Activated naive CD8-positive, alpha-beta T cell treated with anti-CD3 and anti-CD28 coated beads for 36 hours (primary cell): Measurements from ENCODE around the gene BCDIN3D. TPM values are rescaled to one million over a fixed set of nuclear protein-coding genes. Genes with fewer than 3 reads are reported as not detected.
A peak's percentile ranks its signal among the peaks of the same experiment; 100 is the strongest.
"Not testable (repeated sequence)": the region's sequence is repeated elsewhere in the genome, so short reads cannot be mapped to it uniquely, and the experiment has no call there.

Experiments used
- DNase-seq: peaks from one replicate; pipeline ENCODE4 v3.0.0; 2021
- H3K27ac Mint-ChIP-seq: one replicate; pipeline ENCODE4 v1.8.0; 2022; ENCODE audit warnings: mild to moderate bottlenecking, moderate library complexity, mixed read lengths
- H3K27me3 Mint-ChIP-seq: one replicate; pipeline ENCODE4 v1.8.0; 2022; ENCODE audit warnings: mild to moderate bottlenecking, mixed read lengths
- H3K36me3 Mint-ChIP-seq: one replicate; pipeline ENCODE4 v1.8.0; 2021; ENCODE audit warnings: mild to moderate bottlenecking, mixed read lengths
- H3K4me1 Mint-ChIP-seq: one replicate; pipeline ENCODE4 v1.8.0; 2021; ENCODE audit warnings: mixed read lengths
- H3K4me3 Mint-ChIP-seq: one replicate; pipeline ENCODE4 v1.8.0; 2022; ENCODE audit warnings: mild to moderate bottlenecking, moderate library complexity, mixed read lengths
- H3K9me3 Mint-ChIP-seq: one replicate; pipeline ENCODE4 v1.8.0; 2022; ENCODE audit warnings: mixed read lengths
- total RNA-seq, 2 experiments: library from RNA; stranded (reverse); gene quantifications; one replicate each; pipeline ENCODE4 v1.2.3, GENCODE V29; 2021

Gene BCDIN3D
- total RNA-seq, 2 experiments from 2014 or later, result 4.1 to 4.3 TPM

DNA sequence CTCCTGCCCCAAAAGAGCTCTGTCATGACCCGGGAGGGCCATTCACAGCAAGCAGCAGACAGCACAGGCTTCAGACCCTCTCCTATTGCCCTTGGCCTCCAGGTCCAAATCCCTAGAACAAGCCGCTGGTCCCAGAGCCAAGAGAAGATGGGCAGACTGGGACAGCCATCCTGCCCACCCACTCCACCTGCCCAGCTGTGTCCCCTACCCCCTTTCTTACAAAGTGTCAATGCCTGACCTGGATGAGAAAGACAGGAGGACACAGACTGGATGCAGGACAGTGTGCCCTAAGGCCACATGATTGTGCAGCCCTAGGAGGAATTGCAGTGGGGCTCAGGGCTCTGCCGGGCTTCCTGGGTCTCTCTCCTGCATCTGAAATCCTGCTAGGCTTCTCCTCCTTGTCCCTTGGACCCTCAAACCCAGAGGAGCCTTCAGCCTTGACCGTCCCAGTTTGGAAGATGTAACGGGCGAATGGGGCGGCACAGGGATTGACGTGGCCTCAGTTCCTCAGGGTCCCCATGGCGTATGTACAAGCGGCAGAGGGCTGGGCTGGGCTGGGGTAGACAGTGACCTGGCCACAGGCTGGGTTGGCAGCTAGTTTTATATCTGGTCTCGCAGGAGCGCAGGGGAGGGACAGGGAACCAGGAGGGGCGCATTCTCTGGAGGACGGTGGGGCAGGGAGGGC lies 27.1 kb upstream of the BCDIN3D start:
- H3K4me1 Mint-ChIP-seq, result no peaks in the 10 kb centered on the region
- DNase-seq, result no peak
- no peak overlapping the region for H3K27ac Mint-ChIP-seq
- no peaks in the 10 kb centered on the region for H3K27me3 Mint-ChIP-seq
- no peaks in the 10 kb centered on the region for H3K36me3 Mint-ChIP-seq
- H3K4me3 Mint-ChIP-seq, result no peak overlapping the region
- no peaks in the 10 kb centered on the region for H3K9me3 Mint-ChIP-seq

DNA sequence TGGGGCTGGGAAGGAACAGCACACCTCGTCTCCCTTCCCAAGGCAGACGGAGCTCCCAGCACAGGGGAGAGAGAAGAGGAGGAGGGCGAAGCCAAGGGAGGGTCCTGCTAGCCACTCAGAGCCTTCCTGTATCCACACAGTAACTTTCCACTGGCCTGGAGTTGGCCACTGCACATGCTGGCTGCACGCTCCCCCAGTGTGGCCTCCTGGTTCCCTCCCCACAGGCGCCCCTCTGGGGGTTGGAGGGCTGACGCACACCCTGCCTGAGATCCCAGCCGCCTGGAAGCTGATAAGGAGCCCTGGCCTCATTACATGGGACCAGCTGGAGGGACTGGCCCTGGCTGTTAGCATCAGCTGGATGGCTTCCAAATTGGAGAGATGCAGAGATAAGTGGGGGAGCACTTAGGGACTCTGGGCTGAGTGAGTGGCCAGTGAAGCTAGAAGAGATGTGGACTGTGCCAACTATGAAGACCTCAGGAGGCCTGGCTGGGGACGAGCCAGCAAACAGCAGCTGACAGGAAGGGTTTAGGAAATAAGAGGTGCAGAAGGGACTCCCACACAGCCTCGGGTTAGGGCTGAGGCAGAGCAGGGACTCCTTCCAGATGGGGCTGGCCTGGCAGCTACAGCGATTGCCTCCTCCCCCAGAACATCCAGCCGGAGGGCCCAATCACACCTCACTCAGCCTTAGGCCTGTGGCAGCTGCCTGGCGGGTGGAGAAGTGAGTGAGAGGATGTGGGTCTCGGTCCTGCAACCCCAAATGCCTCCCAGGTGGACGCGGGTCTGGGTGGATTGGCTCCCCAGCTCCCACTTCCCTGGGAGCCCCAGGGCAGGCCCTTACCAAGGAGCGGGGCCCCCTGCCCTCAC lies 26.3 kb upstream of the BCDIN3D start:
- H3K9me3 Mint-ChIP-seq, result no peaks in the 10 kb centered on the region

DNA sequence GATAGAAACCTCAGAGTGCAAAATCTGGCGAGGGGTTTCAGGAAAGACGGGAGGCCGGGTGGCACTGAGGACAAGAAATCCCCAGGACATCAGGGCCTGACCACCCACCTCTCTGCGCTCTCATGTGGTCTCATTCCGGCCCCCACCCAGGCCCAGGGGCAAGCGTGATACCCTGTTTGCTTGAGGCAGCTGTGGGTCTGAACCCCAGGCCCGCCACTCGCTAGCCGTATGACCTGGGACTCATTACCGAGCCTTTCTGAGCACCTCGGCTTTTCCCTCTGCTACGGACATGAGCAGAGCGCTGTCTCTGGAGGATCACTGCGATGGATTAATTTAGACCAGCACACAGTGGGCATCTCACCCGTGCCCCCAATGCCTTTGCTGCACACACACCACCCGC lies 25.5 kb upstream of the BCDIN3D start:
- Mint-ChIP-seq H3K27me3 (no peaks in the 10 kb centered on the region), H3K27ac (no peak overlapping the region), H3K4me1 (no peaks in the 10 kb centered on the region), H3K4me3 (no peak overlapping the region), H3K9me3 (no peaks in the 10 kb centered on the region), H3K36me3 (no peaks in the 10 kb centered on the region)
- no peak for DNase-seq

More for the DNA sequence above, 26.3 kb upstream of the BCDIN3D start:
- H3K27me3 Mint-ChIP-seq, result no peaks in the 10 kb centered on the region
- H3K36me3 Mint-ChIP-seq, result no peaks in the 10 kb centered on the region
- no peak for DNase-seq
- no peaks in the 10 kb centered on the region for H3K4me1 Mint-ChIP-seq
- H3K27ac Mint-ChIP-seq, result no peak overlapping the region
- H3K4me3 Mint-ChIP-seq, result no peak overlapping the region

DNA sequence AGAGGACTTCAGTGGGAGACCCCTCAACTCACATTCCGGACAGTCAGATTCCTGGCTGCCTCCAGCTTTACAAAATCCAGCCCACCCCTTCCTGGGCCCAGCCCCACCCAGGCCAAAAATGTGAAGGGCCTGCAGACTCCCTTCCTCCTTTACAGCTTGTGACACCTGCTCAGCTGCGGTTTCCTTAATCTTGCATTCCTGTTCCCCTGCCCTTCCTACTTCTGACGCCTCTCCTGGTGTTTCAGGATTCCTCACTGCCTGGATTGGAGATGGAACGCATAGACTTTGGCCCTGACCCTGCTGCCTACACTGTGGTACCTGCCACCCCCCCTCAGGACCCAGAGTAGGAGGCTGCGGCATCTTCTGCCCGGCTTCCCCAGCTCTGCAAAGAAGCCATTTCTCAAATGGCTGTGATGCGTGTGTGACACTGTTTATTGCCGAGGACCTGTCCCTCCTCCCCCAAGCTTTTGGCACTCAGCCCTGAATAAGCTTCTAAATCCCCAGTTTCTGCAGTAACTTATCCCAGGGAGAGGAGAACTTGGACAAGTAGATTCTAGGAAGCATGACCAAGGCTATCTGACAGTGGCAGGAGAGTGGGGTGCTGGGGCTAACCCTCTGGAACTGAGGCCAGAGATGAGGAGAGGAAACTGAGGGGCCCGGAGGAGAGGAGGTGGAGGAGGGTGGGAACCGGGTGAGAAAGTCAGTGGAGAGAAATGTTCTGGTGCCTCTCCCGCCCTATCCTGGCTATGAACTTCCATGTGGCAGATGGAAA lies 24.9 kb upstream of the BCDIN3D start:
- no peak overlapping the region for H3K4me3 Mint-ChIP-seq
- H3K4me1 Mint-ChIP-seq, result no peaks in the 10 kb centered on the region
- H3K27me3 Mint-ChIP-seq, result no peaks in the 10 kb centered on the region
- no peak overlapping the region for H3K27ac Mint-ChIP-seq
- no peaks in the 10 kb centered on the region for H3K36me3 Mint-ChIP-seq
- no peaks in the 10 kb centered on the region for H3K9me3 Mint-ChIP-seq
- no peak for DNase-seq

DNA sequence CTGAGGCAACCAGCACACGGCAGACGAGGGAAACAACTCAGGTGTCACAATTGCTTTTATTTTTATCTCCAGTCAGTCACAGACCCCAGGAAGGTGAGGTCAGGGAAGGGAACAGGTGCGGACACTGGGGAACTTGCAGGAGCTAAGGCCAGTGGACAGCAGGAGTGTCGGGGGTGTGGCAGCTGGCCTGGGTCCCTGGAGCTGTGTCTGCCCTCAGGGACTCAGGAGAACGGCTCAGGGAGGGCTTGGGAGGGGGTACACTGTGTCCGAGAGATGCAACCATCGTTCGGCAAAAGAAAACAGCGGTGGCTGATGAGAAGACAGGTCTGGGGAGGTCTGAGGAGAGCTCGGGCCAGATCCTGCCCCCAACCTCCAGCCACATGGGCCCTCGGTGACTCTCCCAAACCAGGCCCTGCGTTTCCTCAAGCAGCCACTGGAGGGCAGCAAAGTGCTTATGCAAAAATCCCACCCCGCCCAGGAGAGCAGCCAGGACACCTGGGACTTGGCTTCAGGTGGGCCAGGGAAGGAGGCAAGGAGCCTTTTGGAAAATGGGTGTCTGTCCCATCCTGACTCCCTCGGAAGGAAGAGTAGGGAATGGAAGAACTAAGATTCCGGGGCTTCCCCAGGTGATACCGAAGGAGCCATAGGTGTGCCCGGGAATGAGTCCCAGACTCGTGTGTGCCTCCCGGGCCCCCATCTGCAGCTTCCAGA lies 24.1 kb upstream of the BCDIN3D start:
- Mint-ChIP-seq H3K36me3 (no peaks in the 10 kb centered on the region), H3K4me1 (no peaks in the 10 kb centered on the region), H3K4me3 (no peak overlapping the region), H3K27me3 (no peaks in the 10 kb centered on the region), H3K9me3 (no peaks in the 10 kb centered on the region), H3K27ac (no peak overlapping the region)
- DNase-seq, result peak; percentile 72

DNA sequence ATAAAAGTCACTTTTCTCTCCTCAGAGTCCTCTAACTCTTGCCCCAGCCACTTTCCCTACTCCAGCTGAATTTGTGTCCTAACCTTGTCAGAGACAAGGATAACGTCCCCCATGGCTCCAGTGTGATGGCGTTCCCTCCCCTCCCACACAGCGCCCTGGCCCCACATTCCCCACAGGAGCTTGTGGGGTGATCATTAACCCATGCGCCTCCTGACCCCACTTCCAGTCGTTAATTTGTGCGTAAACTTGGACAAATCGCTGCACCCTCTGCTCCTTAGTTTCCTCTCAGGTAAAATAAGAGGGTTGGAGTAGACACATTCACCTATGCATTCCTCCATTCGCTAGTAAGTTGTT lies 22.9 kb upstream of the BCDIN3D start:
- Mint-ChIP-seq H3K4me3 (no peak overlapping the region), H3K36me3 (no peaks in the 10 kb centered on the region), H3K4me1 (no peaks in the 10 kb centered on the region), H3K9me3 (no peaks in the 10 kb centered on the region), H3K27me3 (no peaks in the 10 kb centered on the region), H3K27ac (no peak overlapping the region)
- DNase-seq, result no peak

DNA sequence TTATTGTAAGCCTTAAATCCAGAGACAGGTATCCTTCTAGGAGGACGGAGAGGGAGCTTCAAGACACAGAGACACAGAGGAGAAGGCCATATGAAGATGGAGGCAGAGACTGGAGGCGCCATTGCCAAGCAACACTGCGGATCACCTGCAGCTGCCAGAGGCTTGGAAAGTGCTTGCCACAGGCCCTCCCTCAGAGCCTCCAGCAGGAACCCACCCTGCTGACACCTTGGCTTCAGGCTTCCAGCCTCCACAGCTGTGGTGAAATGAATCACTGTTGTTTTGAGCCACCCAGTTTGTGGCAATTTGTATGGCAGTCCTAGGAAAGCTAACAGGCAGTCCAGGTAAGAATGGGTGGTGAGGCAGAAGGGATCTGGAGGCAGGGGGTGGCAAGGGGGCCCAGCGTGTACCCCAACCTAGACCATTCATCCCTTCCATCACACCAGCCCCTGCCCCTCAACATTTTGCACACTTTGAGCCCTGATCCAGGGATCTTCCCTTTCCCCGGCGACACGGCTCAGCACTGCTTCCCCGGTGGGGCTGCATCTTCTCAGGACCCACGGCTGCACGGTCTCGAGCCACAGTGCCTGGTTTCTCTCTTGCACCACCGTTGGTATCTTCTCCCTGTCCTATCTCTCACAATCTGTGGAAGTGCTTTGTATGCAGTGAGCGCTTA lies 22.3 kb upstream of the BCDIN3D start:
- no peaks in the 10 kb centered on the region for H3K9me3 Mint-ChIP-seq
- no peaks in the 10 kb centered on the region for H3K36me3 Mint-ChIP-seq
- no peak for DNase-seq
- H3K4me1 Mint-ChIP-seq, result no peaks in the 10 kb centered on the region
- no peak overlapping the region for H3K27ac Mint-ChIP-seq
- H3K4me3 Mint-ChIP-seq, result no peak overlapping the region
- no peaks in the 10 kb centered on the region for H3K27me3 Mint-ChIP-seq

DNA sequence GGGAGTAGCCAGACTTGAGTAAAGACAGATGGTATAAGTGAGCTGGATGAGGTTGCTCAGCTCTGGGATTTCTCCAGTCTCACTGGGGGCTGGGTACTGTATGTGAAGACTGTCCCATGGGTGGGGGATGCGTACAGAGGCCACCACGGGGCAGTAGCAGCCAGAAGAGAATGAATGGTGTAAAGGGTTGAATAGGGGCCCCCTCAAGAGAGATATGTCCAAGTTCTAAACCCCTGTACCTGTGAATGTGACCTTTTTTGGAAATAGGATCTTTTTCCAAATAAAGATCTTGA lies 21.8 kb upstream of the BCDIN3D start:
- Mint-ChIP-seq H3K9me3 (no peaks in the 10 kb centered on the region), H3K4me1 (no peaks in the 10 kb centered on the region), H3K27ac (no peak overlapping the region), H3K36me3 (no peaks in the 10 kb centered on the region), H3K4me3 (no peak overlapping the region), H3K27me3 (no peaks in the 10 kb centered on the region)
- DNase-seq, result no peak

DNA sequence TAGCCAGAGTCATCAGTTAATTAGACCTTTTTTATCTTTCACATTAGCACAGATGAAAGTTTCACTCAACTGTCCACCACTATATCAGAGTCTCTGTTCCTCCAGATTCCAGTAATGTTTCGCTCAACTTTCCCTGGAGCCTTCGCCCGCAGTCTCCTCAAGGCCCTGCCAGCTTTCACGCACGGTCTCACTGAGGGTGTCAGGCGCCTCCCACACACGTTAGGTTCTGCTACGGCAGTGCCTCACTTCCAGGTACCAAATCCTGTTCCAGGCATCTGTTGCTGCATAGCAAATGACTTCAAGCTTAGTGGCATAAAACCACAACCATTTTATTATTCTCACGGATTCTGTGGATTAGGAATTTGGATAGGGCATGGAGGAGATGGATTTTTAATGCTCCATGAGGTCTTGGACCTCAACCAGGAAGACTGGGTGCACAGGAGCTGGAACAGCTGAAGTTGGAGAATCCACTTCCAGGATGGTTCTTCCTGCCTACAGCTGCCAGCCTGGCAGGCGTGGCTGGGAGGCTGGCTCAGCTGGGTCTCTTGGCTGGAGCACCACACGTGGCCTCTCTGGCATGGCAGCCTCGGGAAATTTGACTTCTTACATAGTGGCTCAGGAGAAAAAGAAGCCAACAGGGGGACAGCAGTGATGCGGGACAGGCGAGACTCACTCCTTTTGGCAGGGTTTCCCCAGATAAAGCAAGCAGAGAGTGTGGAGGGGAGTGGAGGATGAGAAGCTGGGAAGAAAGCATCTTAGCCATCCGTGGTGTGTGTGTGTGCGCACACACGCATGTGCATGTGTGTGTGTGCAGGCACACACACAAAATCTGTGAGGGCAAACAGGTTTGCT lies 21.3 kb upstream of the BCDIN3D start:
- Mint-ChIP-seq H3K27me3 (no peaks in the 10 kb centered on the region), H3K27ac (no peak overlapping the region), H3K9me3 (no peaks in the 10 kb centered on the region), H3K36me3 (no peaks in the 10 kb centered on the region), H3K4me1 (no peaks in the 10 kb centered on the region), H3K4me3 (no peak overlapping the region)
- DNase-seq, result no peak

DNA sequence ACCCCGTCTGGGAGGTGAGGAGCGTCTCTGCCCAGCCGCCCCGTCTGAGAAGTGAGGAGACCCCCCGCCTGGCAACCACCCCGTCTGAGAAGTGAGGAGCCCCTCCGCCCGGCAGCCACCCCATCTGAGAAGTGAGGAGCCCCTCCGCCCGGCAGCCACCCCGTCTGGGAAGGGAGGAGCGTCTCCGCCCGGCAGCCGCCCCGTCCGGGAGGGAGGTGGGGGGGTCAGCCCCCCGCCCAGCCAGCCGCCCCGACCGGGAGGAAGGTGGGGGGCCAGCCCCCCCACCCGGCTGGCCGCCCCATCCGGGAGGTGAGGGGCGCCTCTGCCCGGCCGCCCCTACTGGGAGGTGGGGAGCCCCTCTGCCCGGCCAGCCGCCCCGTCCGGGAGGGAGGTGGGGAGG lies 18.0 kb upstream of the BCDIN3D start:
- DNase-seq, H3K27ac Mint-ChIP-seq, H3K4me3 Mint-ChIP-seq, H3K4me1 Mint-ChIP-seq, H3K9me3 Mint-ChIP-seq, H3K36me3 Mint-ChIP-seq, H3K27me3 Mint-ChIP-seq: not testable (repeated sequence)

DNA sequence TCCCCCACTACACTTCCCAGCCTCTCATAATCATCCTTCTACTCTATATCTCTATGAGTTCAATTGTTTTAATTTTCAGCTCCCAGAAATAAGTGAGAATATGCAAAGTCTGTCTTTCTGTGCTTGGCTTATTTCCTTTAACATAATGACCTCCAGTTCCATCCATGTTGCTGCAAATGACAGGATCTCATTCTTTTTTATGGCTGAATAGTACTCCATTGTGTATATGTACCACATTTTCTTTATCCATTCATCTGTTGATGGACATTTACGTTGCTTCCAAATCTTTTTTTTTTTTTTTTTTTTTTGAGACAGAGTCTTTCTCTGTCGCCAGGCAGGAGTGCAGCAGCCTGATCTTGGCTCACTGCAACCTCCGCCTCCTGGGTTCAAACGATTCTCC lies 13.0 kb upstream of the BCDIN3D start:
- not testable (repeated sequence) for H3K36me3 Mint-ChIP-seq, DNase-seq, H3K4me1 Mint-ChIP-seq, H3K9me3 Mint-ChIP-seq, H3K4me3 Mint-ChIP-seq, H3K27me3 Mint-ChIP-seq, H3K27ac Mint-ChIP-seq

DNA sequence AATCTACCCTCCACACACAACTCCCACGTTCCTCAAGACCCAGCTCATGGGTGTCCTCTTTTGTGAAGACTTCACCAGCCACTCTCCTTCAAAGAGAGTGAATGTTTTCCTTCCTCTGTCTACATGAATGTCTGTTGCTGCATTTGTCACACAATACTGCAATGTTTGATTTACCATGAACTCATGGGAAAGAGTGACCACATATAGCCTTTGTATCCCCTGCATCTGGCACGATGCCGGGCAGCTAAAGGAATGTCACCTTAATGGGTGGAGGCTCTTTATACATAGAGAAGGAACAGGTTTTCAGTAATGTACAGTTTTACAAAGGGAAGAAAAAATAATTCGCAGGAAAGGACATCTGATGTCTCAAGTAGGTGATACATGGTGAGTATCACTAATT lies 12.1 kb upstream of the BCDIN3D start:
- peaks cover 3% of the 10 kb centered on the region for H3K4me1 Mint-ChIP-seq
- no peak overlapping the region for H3K27ac Mint-ChIP-seq
- H3K9me3 Mint-ChIP-seq, result no peaks in the 10 kb centered on the region
- DNase-seq, result no peak
- no peaks in the 10 kb centered on the region for H3K36me3 Mint-ChIP-seq
- H3K27me3 Mint-ChIP-seq, result no peaks in the 10 kb centered on the region
- no peak overlapping the region for H3K4me3 Mint-ChIP-seq

DNA sequence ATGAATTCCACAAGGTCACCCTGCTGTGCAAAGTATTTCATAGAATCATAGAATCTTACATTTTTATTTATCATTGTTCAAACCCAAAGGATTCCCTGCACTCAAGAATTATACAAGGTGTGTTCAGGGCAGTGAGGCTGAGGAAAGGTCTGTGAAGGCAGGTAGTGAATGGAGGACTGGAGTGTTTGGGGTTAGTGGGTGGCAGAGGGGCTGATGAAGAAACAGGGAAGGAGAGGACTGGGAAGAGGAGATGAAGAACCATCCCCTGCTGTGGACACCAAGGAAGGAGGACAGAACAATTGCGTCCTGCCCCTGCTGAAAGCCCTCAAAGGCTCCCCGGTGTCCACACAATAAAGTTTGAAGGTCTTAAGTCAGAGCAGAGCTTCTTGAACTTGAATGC lies 10.8 kb upstream of the BCDIN3D start:
- Mint-ChIP-seq H3K4me3 (no peak overlapping the region), H3K27ac (no peak overlapping the region), H3K36me3 (no peaks in the 10 kb centered on the region), H3K9me3 (no peaks in the 10 kb centered on the region), H3K27me3 (no peaks in the 10 kb centered on the region), H3K4me1 (peaks cover 3% of the 10 kb centered on the region)
- DNase-seq, result no peak

DNA sequence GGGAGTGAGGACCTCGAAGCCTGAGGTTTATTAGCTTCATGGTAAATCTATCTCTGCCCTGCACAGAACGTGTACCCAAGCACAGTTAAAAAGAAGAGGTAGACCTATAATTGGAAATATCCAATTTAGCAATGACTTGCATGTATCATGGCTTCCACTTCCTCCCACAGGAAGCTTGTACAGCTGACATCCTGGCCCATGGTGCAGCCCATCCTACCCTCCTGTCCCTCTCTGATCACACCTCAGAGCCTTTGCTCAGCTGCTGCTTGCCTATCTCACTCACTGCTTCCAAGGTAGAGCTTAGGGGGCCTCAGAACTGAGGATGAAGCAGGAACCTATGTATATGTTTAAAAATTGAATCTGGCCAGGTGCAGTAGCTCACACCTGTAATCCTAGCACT lies 4.3 kb upstream of the BCDIN3D start:
- Mint-ChIP-seq H3K27me3 (no peaks in the 10 kb centered on the region), H3K36me3 (no peaks in the 10 kb centered on the region), H3K4me3 (no peak overlapping the region), H3K27ac (no peak overlapping the region), H3K9me3 (no peaks in the 10 kb centered on the region), H3K4me1 (peaks cover 17% of the 10 kb centered on the region)
- no peak for DNase-seq
